GF-D8 (cell line): ENCODE data around the gene INO80B.
"Not testable (repeated sequence)": the region's sequence is repeated elsewhere in the genome, so short reads cannot be mapped to it uniquely, and the experiment has no call there.

ENCODE experiments used
- DNase-seq: peaks from one replicate; lab custom pipeline; 2025; lab: John Stamatoyannopoulos, UW

INO80B gene

GRCh38 chr2:74481961-74482800, 27.3 kb downstream of the INO80B start:
- peak; percentile 31 for DNase-seq

- DNase-seq, result peak; percentile 88
These were observed 28.2 kb downstream of the INO80B start, which contains the start of the genes CCDC142 and TTC31 for GRCh38 chr2:74482801-74483674. TSS of gene CCDC142 (minus strand) at chr2:74482998. CDS start at chr2:74482837, 161 bp downstream. TSS of gene TTC31 (plus strand) at chr2:74483081. CDS start at chr2:74483096, 15 bp downstream.

GRCh38 chr2:74483675-74484164, 28.8 kb downstream of the INO80B start:
- DNase-seq, result not testable (repeated sequence)

- DNase-seq, result no peak
These were observed 31.3 kb downstream of the INO80B start for GRCh38 chr2:74486141-74486540.

- no peak for DNase-seq
These were observed 34.0 kb downstream of the INO80B start for GRCh38 chr2:74488643-74489481.

GRCh38 chr2:74489906-74490305, 35.0 kb downstream of the INO80B start:
- DNase-seq, result no peak

GRCh38 chr2:74491648-74492544, 37.0 kb downstream of the INO80B start:
- no peak for DNase-seq

- no peak for DNase-seq
These were observed 38.7 kb downstream of the INO80B start for GRCh38 chr2:74493546-74493945.

- DNase-seq, result no peak
These were observed 40.6 kb downstream of the INO80B start for GRCh38 chr2:74495440-74495839.

- DNase-seq, result no peak
These were observed 42.3 kb downstream of the INO80B start for GRCh38 chr2:74496997-74497776.

GRCh38 chr2:74497777-74498499, 43.1 kb downstream of the INO80B start:
- no peak for DNase-seq

- DNase-seq, result no peak
These were observed 43.8 kb downstream of the INO80B start for GRCh38 chr2:74498500-74499266.

GRCh38 chr2:74499267-74499939, 44.5 kb downstream of the INO80B start, which contains the start of gene LBX2:
TSS of gene LBX2 (minus strand) at chr2:74499603. CDS start at chr2:74499537, 66 bp downstream.
- no peak for DNase-seq

GRCh38 chr2:74499940-74500577, 45.2 kb downstream of the INO80B start:
- DNase-seq, result no peak

- DNase-seq, result no peak
These were observed 45.7 kb downstream of the INO80B start for GRCh38 chr2:74500578-74500946.

GRCh38 chr2:74501335-74502071, 46.6 kb downstream of the INO80B start:
- DNase-seq, result no peak
